PC-3 (cell line): ENCODE data around the gene MAST4. TPM values are rescaled to one million over a fixed set of nuclear protein-coding genes. Genes with fewer than 3 reads are reported as not detected.

ENCODE experiments used
- ATAC-seq: fragments of 200-7000 bp; cut with Tn5 transposase; 2 replicates; pipeline ENCODE4 v1.9.1; 2020; ENCODE audit warnings: mild to moderate bottlenecking, moderate library complexity
- BruUV-seq: library from RNA; stranded (reverse); fragments of 400-500 nt; replicated peaks from 2 replicates; lab custom pipeline; 2021; lab: Mats Ljungman, UMichigan
- CTCF ChIA-PET: fragments of 300-600 bp; sonication (Branson Sonifier 250); formaldehyde crosslinking; loops from one replicate; lab custom pipeline; 2022; ENCODE audit warnings: antibody characterized with exemption; lab: Charles Lee
- POLR2A ChIA-PET: fragments of 300-600 bp; sonication (Branson Sonifier 250); formaldehyde crosslinking; loops from one replicate; lab custom pipeline; 2022; ENCODE audit warnings: antibody characterized with exemption; ENCODE audit not compliant: unreplicated experiment; lab: Charles Lee
- DNase-seq: peaks from one replicate; pipeline ENCODE4 v3.0.0-alpha.2; 2015
- H2AFZ ChIP-seq: fragments of 300-600 bp; sonication (generic); 2 replicates; pipeline ENCODE4 v1.6.0; 2016; ENCODE audit warnings: antibody characterized with exemption, low read length
- H3F3A ChIP-seq: fragments of 300-600 bp; sonication (generic); one replicate; pipeline ENCODE4 v1.6.0; 2017; ENCODE audit warnings: antibody characterized with exemption, low read length, control low read depth, mild to moderate bottlenecking; ENCODE audit not compliant: unreplicated experiment
- H3K27ac ChIP-seq: fragments of 300-600 bp; sonication (generic); 2 replicates; pipeline ENCODE4 v1.5.1; 2016; ENCODE audit warnings: mild to moderate bottlenecking, low read length
- H3K27me3 ChIP-seq: fragments of 300-600 bp; sonication (generic); 2 replicates; pipeline ENCODE4 v1.6.1; 2016; ENCODE audit warnings: low read length, mixed read lengths
- H3K36me3 ChIP-seq: fragments of 300-600 bp; sonication (generic); 2 replicates; pipeline ENCODE4 v1.6.1; 2016; ENCODE audit warnings: low read depth, mixed run types, low read length, mixed read lengths
- H3K4me1 ChIP-seq: fragments of 300-600 bp; sonication (generic); 2 replicates; pipeline ENCODE4 v1.5.1; 2016; ENCODE audit warnings: low read length; ENCODE audit not compliant: insufficient read depth
- H3K4me2 ChIP-seq: fragments of 300-600 bp; sonication (generic); 2 replicates; pipeline ENCODE4 v1.6.0; 2016; ENCODE audit warnings: low read length
- H3K4me3 ChIP-seq: fragments of 300-600 bp; sonication (generic); 2 replicates; pipeline ENCODE4 v1.5.1; 2016; ENCODE audit warnings: mild to moderate bottlenecking, low read length, mixed read lengths
- H3K79me2 ChIP-seq: fragments of 300-600 bp; sonication (generic); 2 replicates; pipeline ENCODE4 v1.6.1; 2017; ENCODE audit warnings: low read length, mixed read lengths
- H3K9ac ChIP-seq: fragments of 300-600 bp; sonication (generic); 2 replicates; pipeline ENCODE4 v1.6.0; 2016; ENCODE audit warnings: mild to moderate bottlenecking, low read length
- H3K9me2 ChIP-seq: fragments of 300-600 bp; sonication (generic); replicated peaks from 2 replicates; pipeline ENCODE4 v1.6.1; 2016; ENCODE audit warnings: mixed run types, low read length, mixed read lengths
- H3K9me3 ChIP-seq: fragments of 300-600 bp; sonication (generic); 2 replicates; pipeline ENCODE4 v1.6.1; 2016; ENCODE audit warnings: low read length, mixed read lengths
- H4K20me1 ChIP-seq: fragments of 300-600 bp; sonication (generic); 2 replicates; pipeline ENCODE4 v1.6.1; 2016; ENCODE audit warnings: low read length, mixed read lengths
- EZH2 ChIP-seq: fragments of 300-600 bp; sonication (generic); IDR thresholded peaks from one replicate; pipeline ENCODE4 v1.6.1; 2017; ENCODE audit warnings: antibody characterized with exemption, mild to moderate bottlenecking, low read length; ENCODE audit not compliant: unreplicated experiment
- EZH2phosphoT487 ChIP-seq: fragments of 300-600 bp; sonication (generic); IDR thresholded peaks from 2 replicates; pipeline ENCODE4 v1.6.1; 2018; ENCODE audit warnings: mild to moderate bottlenecking, antibody characterized with exemption, low read length, borderline replicate concordance
- intact Hi-C: fragments of 100-400 bp; cut with micrococcal nuclease; formaldehyde crosslinking; loops from 2 replicates; pipeline ENCODE4 v1.9.0; 2023
- total RNA-seq: library from RNA; depleted of rRNA; stranded (reverse); fragments of >200 nt; gene quantifications from 2 replicates; pipeline ENCODE4 v1.2.3, GENCODE V29; 2014
- TF ChIP-seq, protein P1 (sequence below): fragments of 300-600 bp; sonication (generic); conservative IDR thresholded peaks from 2 replicates; pipeline ENCODE4 v1.5.1; 2017; ENCODE audit warnings: antibody characterized with exemption, low read depth, mild to moderate bottlenecking, low read length

Gene MAST4
- total RNA-seq, 1 experiment from 2014 or later: 7.9 TPM

DNA sequence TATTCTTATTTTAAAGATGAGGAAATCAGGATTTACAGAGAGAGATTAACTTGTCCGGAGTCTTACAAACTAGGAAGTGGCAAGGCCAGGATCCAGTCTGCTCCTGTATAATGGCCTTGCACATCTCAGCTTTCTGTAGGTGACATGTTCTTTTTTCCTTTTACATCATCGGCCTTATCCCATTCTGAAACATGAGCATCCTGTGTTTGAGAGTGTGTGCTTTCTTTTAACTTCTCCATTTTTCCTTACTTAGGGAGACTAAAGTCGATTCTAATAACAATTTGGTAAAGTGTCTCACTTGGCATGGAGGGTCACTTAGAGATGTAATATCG is 385.8 kb downstream of the MAST4 start:
- Histone ChIP-seq H2AFZ (no peak overlapping the region), H3F3A (no peaks in the 10 kb centered on the region), H3K27ac (no peak overlapping the region; the same call in 1 of the 2 replicates), H3K4me3 (no peak overlapping the region), H3K9me2 (no peaks in the 10 kb centered on the region), H3K79me2 (no peaks in the 10 kb centered on the region), H4K20me1 (no peaks in the 10 kb centered on the region), H3K27me3 (no peaks in the 10 kb centered on the region), H3K36me3 (no peaks in the 10 kb centered on the region), H3K4me2 (no peak overlapping the region), H3K9ac (no peak overlapping the region), H3K9me3 (no peaks in the 10 kb centered on the region), H3K4me1 (peaks cover 6% of the 10 kb centered on the region; the same call in 1 of the 2 replicates)
- TF ChIP-seq, protein P1, sequence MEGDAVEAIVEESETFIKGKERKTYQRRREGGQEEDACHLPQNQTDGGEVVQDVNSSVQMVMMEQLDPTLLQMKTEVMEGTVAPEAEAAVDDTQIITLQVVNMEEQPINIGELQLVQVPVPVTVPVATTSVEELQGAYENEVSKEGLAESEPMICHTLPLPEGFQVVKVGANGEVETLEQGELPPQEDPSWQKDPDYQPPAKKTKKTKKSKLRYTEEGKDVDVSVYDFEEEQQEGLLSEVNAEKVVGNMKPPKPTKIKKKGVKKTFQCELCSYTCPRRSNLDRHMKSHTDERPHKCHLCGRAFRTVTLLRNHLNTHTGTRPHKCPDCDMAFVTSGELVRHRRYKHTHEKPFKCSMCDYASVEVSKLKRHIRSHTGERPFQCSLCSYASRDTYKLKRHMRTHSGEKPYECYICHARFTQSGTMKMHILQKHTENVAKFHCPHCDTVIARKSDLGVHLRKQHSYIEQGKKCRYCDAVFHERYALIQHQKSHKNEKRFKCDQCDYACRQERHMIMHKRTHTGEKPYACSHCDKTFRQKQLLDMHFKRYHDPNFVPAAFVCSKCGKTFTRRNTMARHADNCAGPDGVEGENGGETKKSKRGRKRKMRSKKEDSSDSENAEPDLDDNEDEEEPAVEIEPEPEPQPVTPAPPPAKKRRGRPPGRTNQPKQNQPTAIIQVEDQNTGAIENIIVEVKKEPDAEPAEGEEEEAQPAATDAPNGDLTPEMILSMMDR: no peak
- no peak for TF ChIP-seq EZH2phosphoT487
- TF ChIP-seq EZH2: no peak
- POLR2A ChIA-PET: no interaction called here
- ATAC-seq (no peak), DNase-seq (no peak)
- no TSS peak for BruUV-seq
- intact Hi-C loops: no loop called here
- CTCF ChIA-PET: no interaction called here

DNA sequence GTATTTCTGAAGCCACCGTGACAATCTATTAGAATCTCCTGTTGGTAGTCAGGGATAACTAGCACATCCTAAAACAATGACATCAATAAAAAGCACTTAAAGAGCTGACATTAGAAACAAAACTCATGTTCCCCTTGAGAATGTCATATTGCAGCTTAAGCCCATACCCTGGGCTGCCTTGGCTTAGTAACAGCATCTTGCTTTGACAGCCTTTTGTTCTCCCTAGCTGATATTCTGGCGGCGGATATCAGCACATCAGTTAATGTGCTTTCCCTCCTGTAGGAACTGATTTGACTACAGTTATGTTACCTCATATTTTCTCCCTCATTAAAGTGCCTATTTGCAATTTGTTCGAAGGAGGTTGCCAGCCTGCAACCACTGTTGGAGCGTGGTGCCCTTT is 386.3 kb downstream of the MAST4 start:
- Histone ChIP-seq H3K9ac (no peak overlapping the region), H3K27ac (no peak overlapping the region), H3K79me2 (no peaks in the 10 kb centered on the region), H3K4me3 (no peak overlapping the region), H3K9me3 (no peaks in the 10 kb centered on the region), H4K20me1 (no peaks in the 10 kb centered on the region), H3F3A (no peaks in the 10 kb centered on the region), H3K9me2 (no peaks in the 10 kb centered on the region), H3K4me2 (no peak overlapping the region), H3K4me1 (peaks cover 6% of the 10 kb centered on the region; the same call in 1 of the 2 replicates), H3K27me3 (no peaks in the 10 kb centered on the region), H2AFZ (no peak overlapping the region), H3K36me3 (no peaks in the 10 kb centered on the region)
- intact Hi-C loops: no loop called here
- TF ChIP-seq, protein P1: no peak
- TF ChIP-seq EZH2phosphoT487 (no peak), EZH2 (no peak)
- BruUV-seq: no TSS peak
- ChIA-PET CTCF (no interaction called here), POLR2A (no interaction called here)
- DNase-seq (no peak), ATAC-seq (no peak)

DNA sequence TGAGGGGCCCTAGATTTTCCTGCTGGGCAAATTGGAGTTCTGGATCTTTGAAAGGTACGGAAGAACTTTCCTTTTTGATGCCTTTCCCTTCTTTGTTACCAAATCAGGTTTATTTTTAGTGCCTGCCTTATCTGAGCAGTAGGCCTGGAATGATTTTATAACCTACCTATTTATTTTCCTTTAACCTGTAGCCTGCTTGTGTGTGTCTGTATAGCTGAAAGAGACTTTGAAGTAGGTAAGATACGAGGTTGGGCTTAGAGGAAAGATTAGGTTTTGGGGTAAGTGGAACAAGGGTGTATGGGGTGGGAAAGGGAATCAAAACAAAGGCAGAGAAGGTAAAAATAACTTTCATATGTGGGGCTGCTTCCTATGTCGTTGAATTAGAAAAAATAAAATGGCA is 389.2 kb downstream of the MAST4 start:
- no TSS peak for BruUV-seq
- no peak for TF ChIP-seq EZH2
- TF ChIP-seq, protein P1: no peak
- no peak for TF ChIP-seq EZH2phosphoT487
- intact Hi-C loops: no loop called here
- Histone ChIP-seq H3K36me3 (no peaks in the 10 kb centered on the region), H3K79me2 (no peaks in the 10 kb centered on the region), H3K27ac (no peak overlapping the region), H3K27me3 (no peaks in the 10 kb centered on the region), H4K20me1 (no peaks in the 10 kb centered on the region), H3K4me2 (no peak overlapping the region), H3K4me1 (peaks cover 6% of the 10 kb centered on the region; the same call in 1 of the 2 replicates), H3K4me3 (no peak overlapping the region), H3K9ac (no peak overlapping the region), H2AFZ (no peak overlapping the region), H3F3A (no peaks in the 10 kb centered on the region), H3K9me3 (no peaks in the 10 kb centered on the region), H3K9me2 (no peaks in the 10 kb centered on the region)
- DNase-seq (no peak), ATAC-seq (no peak)
- ChIA-PET CTCF (no interaction called here), POLR2A (no interaction called here)
